Astrocyte (in vitro differentiated cells and primary cell): ENCODE data around the gene TPH2. TPM values are rescaled to one million over a fixed set of nuclear protein-coding genes. Genes with fewer than 3 reads are reported as not detected.

ENCODE experiments used
- DNase-seq: peaks from one replicate; pipeline ENCODE4 v3.0.0-alpha.2; 2010; ENCODE audit warnings: low read depth
- FAIRE-seq: peaks from 2 replicates; lab custom pipeline; 2011; peaks lifted over from hg19 to GRCh38; lab: Jason Lieb, UNC
- H2AFZ ChIP-seq: 2 replicates; pipeline ENCODE4 v1.6.0; 2012; ENCODE audit warnings: low read depth, low read length, inconsistent platforms
- H3K27ac ChIP-seq: 2 replicates; pipeline ENCODE4 v1.5.1; 2011; ENCODE audit warnings: low read depth, low read length, inconsistent platforms
- H3K27me3 ChIP-seq: 2 replicates; pipeline ENCODE4 v1.6.0; 2011; ENCODE audit warnings: low read length, inconsistent platforms; ENCODE audit not compliant: insufficient read depth
- H3K36me3 ChIP-seq: 2 replicates; pipeline ENCODE4 v1.5.1; 2011; ENCODE audit warnings: low read length, inconsistent platforms; ENCODE audit not compliant: insufficient read depth
- H3K4me1 ChIP-seq: 2 replicates; pipeline ENCODE4 v1.5.1; 2011; ENCODE audit warnings: low read length, inconsistent platforms; ENCODE audit not compliant: insufficient read depth
- H3K4me2 ChIP-seq: 2 replicates; pipeline ENCODE4 v1.6.0; 2012; ENCODE audit warnings: low read length, inconsistent platforms
- H3K4me3 ChIP-seq: 2 replicates; pipeline ENCODE4 v1.5.1; 2011; ENCODE audit warnings: low read depth, mild to moderate bottlenecking, low read length, inconsistent platforms; ENCODE audit not compliant: insufficient read depth
- H3K79me2 ChIP-seq: 2 replicates; pipeline ENCODE4 v1.6.0; 2012; ENCODE audit warnings: mild to moderate bottlenecking, low read length, inconsistent platforms; ENCODE audit not compliant: insufficient read depth
- H3K9ac ChIP-seq: 2 replicates; pipeline ENCODE4 v1.6.0; 2012; ENCODE audit warnings: mild to moderate bottlenecking, low read length, inconsistent platforms
- H3K9me3 ChIP-seq: 2 replicates; pipeline ENCODE4 v1.5.1; 2012; ENCODE audit warnings: low read depth, mild to moderate bottlenecking, low read length, inconsistent platforms; ENCODE audit not compliant: insufficient read depth
- H4K20me1 ChIP-seq: 2 replicates; pipeline ENCODE4 v1.6.0; 2012; ENCODE audit warnings: low read length, inconsistent platforms; ENCODE audit not compliant: insufficient read depth
- H3K27ac Mint-ChIP-seq: one replicate; pipeline ENCODE4 v1.8.0; 2021; ENCODE audit warnings: mild to moderate bottlenecking, mixed read lengths; ENCODE audit not compliant: unreplicated experiment
- H3K27me3 Mint-ChIP-seq: one replicate; pipeline ENCODE4 v1.8.0; 2021; ENCODE audit warnings: low read depth, mixed read lengths; ENCODE audit not compliant: unreplicated experiment
- H3K36me3 Mint-ChIP-seq: one replicate; pipeline ENCODE4 v1.8.0; 2021; ENCODE audit warnings: low read depth, mixed read lengths; ENCODE audit not compliant: unreplicated experiment
- H3K4me1 Mint-ChIP-seq: one replicate; pipeline ENCODE4 v1.8.0; 2021; ENCODE audit warnings: low read depth, mixed read lengths; ENCODE audit not compliant: unreplicated experiment
- H3K4me3 Mint-ChIP-seq: one replicate; pipeline ENCODE4 v1.8.0; 2021; ENCODE audit warnings: mild to moderate bottlenecking, moderate library complexity, mixed read lengths; ENCODE audit not compliant: unreplicated experiment
- H3K9me3 Mint-ChIP-seq: one replicate; pipeline ENCODE4 v1.8.0; 2021; ENCODE audit warnings: mild to moderate bottlenecking, mixed read lengths; ENCODE audit not compliant: unreplicated experiment
- EZH2 ChIP-seq: IDR thresholded peaks from 2 replicates; pipeline ENCODE4 v1.6.1; 2012; ENCODE audit warnings: mild to moderate bottlenecking, low read length, inconsistent platforms; ENCODE audit not compliant: insufficient read depth
- total RNA-seq: library from RNA; stranded (reverse); gene quantifications from 2 replicates; pipeline ENCODE4 v1.2.1, GENCODE V29; 2021
- TF ChIP-seq, protein P1 (sequence below): IDR thresholded peaks from 2 replicates; pipeline ENCODE4 v1.5.1; 2011; ENCODE audit warnings: low read depth, mild to moderate bottlenecking, inconsistent platforms, low read length, moderate library complexity; ENCODE audit not compliant: insufficient read depth

TPH2 gene
- total RNA-seq, 1 donor from 2014 or later = 0.30 TPM

DNA sequence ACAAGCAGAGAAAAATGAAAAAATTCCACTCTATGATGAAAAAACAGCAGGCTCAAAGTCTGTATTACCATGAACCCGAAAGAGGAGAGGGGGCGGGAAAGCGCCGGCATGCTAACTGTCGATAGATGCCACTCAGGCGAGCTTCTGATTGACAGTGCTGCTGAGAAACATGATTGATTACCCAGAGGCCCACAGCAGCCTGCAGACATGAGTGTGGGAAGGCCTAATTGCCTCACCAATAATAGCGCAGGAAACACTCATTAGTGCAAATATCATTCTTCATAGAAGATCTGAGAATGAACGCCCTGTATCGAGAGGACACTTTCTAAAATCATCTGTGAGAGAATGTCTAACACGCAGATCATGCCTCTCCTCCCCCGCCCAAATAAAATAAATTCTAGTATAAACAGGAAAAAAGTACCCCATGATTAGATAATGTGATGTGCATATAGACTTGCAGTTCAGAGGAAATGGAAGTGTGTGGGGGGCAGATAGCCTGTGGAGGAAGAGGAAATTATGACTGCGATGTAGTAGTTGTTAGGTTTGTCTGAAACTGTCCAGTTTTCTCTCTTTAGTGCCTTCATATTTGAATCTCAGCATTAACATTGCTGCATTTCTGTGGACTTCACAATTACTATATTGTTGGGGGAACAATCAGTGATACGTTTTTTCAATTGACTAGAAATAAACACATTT is 15.6 kb downstream of the TPH2 start:
- Histone ChIP-seq H3K9ac (no peak overlapping the region), H3K4me1 (no peaks in the 10 kb centered on the region), H3K79me2 (no peaks in the 10 kb centered on the region), H3K27me3 (no peaks in the 10 kb centered on the region), H4K20me1 (no peaks in the 10 kb centered on the region), H3K27ac (no peak overlapping the region), H2AFZ (no peak overlapping the region), H3K4me2 (no peak overlapping the region), H3K36me3 (no peaks in the 10 kb centered on the region), H3K4me3 (no peak overlapping the region), H3K9me3 (no peaks in the 10 kb centered on the region)
- DNase-seq = no peak
- TF ChIP-seq, protein P1, sequence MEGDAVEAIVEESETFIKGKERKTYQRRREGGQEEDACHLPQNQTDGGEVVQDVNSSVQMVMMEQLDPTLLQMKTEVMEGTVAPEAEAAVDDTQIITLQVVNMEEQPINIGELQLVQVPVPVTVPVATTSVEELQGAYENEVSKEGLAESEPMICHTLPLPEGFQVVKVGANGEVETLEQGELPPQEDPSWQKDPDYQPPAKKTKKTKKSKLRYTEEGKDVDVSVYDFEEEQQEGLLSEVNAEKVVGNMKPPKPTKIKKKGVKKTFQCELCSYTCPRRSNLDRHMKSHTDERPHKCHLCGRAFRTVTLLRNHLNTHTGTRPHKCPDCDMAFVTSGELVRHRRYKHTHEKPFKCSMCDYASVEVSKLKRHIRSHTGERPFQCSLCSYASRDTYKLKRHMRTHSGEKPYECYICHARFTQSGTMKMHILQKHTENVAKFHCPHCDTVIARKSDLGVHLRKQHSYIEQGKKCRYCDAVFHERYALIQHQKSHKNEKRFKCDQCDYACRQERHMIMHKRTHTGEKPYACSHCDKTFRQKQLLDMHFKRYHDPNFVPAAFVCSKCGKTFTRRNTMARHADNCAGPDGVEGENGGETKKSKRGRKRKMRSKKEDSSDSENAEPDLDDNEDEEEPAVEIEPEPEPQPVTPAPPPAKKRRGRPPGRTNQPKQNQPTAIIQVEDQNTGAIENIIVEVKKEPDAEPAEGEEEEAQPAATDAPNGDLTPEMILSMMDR = no peak
- TF ChIP-seq EZH2 = no peak
- FAIRE-seq = no peak
- Mint-ChIP-seq H3K4me1 (peaks cover 25% of the 10 kb centered on the region), H3K27me3 (peaks cover 2% of the 10 kb centered on the region), H3K4me3 (no peak overlapping the region), H3K27ac (no peak overlapping the region), H3K9me3 (peaks cover 2% of the 10 kb centered on the region), H3K36me3 (no peaks in the 10 kb centered on the region)

GRCh38 chr12:71954861-71955260 is 16.2 kb downstream of the TPH2 start:
- Histone ChIP-seq H4K20me1 (no peaks in the 10 kb centered on the region), H3K27me3 (no peaks in the 10 kb centered on the region), H2AFZ (no peak overlapping the region), H3K27ac (no peak overlapping the region), H3K36me3 (no peaks in the 10 kb centered on the region), H3K9ac (no peak overlapping the region), H3K4me1 (no peaks in the 10 kb centered on the region), H3K4me2 (no peak overlapping the region), H3K9me3 (no peaks in the 10 kb centered on the region), H3K4me3 (no peak overlapping the region), H3K79me2 (no peaks in the 10 kb centered on the region)
- Mint-ChIP-seq H3K4me3 (no peak overlapping the region), H3K9me3 (peaks cover 2% of the 10 kb centered on the region), H3K4me1 (peaks cover 30% of the 10 kb centered on the region), H3K27me3 (peaks cover 2% of the 10 kb centered on the region), H3K36me3 (no peaks in the 10 kb centered on the region), H3K27ac (no peak overlapping the region)
- FAIRE-seq (no peak), DNase-seq (no peak)
- TF ChIP-seq, protein P1 = no peak
- TF ChIP-seq EZH2 = no peak

DNA sequence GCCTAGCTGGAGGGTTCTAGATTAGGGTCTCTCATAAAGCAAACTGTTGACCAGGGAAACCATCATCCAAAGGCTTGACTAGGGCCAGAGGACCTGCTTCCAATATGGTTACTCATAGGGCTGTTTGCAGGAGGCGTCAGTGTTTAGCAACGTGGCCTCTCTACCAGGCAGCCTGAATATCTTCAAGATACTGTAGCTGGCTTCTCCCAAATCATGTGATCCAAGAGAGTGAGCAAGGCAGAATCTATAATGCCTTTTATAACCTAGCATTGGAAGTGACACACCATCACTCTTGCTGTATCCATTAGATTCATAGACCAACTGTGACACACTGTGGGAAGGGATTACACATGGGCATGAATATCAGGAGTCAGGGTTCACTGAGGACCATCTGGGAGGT is 17.3 kb downstream of the TPH2 start:
- H3K4me1 Mint-ChIP-seq = peaks cover 32% of the 10 kb centered on the region
- no peaks in the 10 kb centered on the region for H3K27me3 ChIP-seq
- no peaks in the 10 kb centered on the region for H3K36me3 ChIP-seq
- H3K9me3 Mint-ChIP-seq = peaks cover 2% of the 10 kb centered on the region
- no peaks in the 10 kb centered on the region for H3K36me3 Mint-ChIP-seq
- peak; percentile 57 for DNase-seq
- FAIRE-seq = peak; percentile 76
- H3K4me1 ChIP-seq = no peaks in the 10 kb centered on the region
- H3K4me3 Mint-ChIP-seq = no peak overlapping the region
- no peaks in the 10 kb centered on the region for H4K20me1 ChIP-seq
- H3K4me3 ChIP-seq = no peak overlapping the region
- no peak overlapping the region for H3K27ac ChIP-seq
- H3K79me2 ChIP-seq = no peaks in the 10 kb centered on the region
- no peak overlapping the region for H3K4me2 ChIP-seq
- H3K9ac ChIP-seq = no peak overlapping the region
- no peaks in the 10 kb centered on the region for H3K27me3 Mint-ChIP-seq
- no peaks in the 10 kb centered on the region for H3K9me3 ChIP-seq
- TF ChIP-seq, protein P1 = no peak
- TF ChIP-seq EZH2 = no peak
- no peak overlapping the region for H2AFZ ChIP-seq
- peak overlapping the region; percentile 44 for H3K27ac Mint-ChIP-seq
